CD4-positive, alpha-beta T cell treated with Interleukin-6 at 100 ng/mL for 8 hours (primary cell): ENCODE measurements around the gene TXN2.
"Not testable (repeated sequence)": the region's sequence is repeated elsewhere in the genome, so short reads cannot be mapped to it uniquely, and the experiment has no call there.

Experiments
- DNase-seq: peaks from one replicate; pipeline ENCODE4 v3.0.0-alpha.2; 2020; ENCODE audit warnings: mixed read lengths, low spot score

Gene TXN2

DNA sequence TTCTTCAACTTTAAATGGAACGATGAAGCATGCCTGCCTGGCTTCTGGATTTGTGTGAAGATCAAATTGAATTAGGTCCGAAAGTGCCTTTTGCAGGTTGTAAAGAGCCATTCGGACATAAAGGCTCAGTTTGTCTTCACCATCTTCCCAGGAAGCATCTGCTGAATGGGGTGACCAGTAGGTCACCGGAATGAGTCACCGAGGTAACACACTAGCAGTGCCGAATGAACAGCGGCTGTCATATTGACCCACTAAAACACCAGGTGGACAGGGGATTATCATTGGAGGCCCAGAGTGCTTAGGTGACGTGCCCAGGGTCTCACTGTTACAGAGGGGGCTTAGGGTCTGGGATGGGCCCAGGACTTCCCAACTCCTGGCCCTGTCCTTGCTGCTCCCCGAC, 50.6 kb downstream of the TXN2 start:
- DNase-seq, result no peak

- not testable (repeated sequence) for DNase-seq
These were observed 53.5 kb downstream of the TXN2 start for GRCh38 chr22:36427952-36428351.

- DNase-seq, result no peak
These were observed 55.4 kb downstream of the TXN2 start for GRCh38 chr22:36425977-36426523.

DNA sequence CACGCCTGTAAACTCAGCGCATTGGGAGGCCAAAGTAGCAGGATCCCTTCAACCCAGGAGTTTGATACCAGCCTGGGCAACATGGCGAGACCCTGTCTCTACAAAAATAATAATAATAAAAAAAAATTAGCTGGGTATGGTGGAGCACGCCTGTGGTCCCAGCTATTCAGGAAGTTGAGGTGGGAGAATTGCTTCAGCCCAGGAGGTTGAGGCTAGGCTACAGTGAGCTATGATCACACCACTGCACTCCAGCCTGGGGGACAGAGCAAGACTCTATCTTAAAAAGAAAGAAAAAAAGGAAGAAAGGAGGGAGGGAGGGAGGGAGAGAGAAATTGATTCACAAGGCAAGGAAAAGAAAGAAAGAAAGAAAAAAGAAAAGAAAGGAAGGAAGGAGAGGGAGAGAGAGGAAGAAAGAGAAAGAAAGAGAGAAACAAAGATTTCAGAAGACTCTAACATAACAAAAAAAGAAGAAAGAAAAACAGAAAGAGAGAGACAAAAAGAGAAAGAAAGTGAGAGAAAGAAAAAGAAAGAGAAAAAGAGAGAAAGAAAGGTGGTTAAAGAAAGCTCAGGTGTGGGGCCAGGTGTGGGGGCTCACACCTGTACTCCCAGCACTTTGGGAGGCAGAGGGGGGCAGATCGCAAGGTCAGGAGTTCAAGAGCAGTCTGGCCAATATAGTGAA, 56.4 kb downstream of the TXN2 start:
- DNase-seq, result no peak

- DNase-seq, result not testable (repeated sequence)
These were observed 57.0 kb downstream of the TXN2 start for GRCh38 chr22:36424466-36424865.

- no peak for DNase-seq
These were observed 57.7 kb downstream of the TXN2 start for GRCh38 chr22:36423461-36424404.

DNA sequence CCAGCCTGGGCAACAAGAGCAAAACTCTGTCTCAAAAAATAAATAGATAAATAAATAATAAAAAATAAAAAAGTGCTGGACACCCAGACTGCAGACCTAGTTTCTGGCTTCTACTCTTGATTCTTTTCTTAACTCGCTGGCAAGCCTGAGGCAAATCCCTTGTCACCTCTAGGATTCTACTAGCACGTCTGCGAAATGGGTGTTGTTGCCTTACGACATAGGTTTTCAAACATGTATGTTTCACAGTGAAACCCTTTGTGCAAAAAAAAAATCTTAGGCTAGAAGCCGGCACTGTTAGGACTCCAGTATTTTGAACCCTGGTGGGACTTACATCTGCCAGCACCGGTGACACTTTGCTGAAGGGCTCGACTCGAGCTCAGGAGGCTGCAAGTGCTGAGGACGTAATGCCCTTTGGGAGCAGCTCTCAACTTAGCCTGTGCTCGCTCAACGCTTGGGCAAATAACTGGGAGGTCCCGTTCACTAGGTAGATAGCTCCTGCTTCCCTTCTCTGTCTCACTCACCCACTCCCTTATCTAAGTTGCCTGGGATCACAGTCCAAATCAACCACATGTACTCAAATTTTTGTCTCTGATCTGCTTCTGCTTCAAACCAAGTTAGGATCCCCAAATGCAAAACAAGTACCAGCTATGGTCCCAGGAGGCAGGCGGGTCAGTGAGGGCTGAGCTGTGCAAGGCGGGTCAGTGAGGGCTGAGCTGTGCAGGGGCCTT, 59.0 kb downstream of the TXN2 start:
- no peak for DNase-seq

DNA sequence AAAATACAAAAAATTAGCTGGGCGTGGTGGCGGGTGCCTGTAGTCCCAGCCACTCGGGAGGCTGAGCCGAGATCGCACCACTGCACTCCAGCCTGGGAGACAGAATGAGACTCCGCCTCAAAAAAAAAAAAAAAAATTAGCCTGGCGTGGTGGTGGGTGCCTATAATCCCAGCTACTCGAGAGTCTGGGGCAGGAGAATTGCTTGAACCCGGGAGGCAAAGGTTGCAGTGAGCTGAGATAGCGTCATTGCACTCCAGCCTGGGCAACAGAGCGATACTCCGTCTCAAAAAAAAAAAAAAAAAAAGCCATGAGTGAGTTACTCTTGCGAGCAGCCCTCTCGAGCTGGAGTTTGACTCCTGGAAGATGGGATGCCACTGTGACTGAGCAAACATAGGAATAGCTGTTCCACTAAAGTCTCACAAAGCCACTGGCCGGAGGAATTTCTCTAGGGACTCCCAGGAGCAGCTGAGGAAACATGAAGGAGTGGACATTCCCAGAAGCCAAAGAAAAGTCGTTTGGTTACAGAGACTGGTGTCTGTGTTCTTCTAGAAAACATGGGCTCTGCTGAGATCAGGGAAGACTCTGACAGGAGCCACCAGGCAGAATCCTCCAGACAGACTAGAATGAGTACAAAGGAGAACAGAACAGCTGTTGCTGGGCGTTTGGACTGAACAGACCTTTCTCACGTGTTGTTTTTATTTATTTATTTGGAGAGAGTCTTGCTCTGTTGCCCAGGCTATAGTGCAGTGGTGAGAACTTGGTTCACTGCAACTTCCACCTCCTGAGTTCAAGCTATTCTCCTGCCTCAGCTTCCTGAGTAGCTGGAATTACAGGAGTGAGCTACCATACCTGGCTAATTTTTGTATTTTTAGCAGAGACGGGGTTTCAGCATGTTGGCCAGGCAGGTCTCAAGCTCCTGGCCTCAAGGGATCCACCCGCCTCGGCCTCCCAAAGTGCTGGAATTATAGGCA, 61.2 kb downstream of the TXN2 start:
- DNase-seq, result no peak

- DNase-seq, result no peak
These were observed 62.1 kb downstream of the TXN2 start for GRCh38 chr22:36419177-36419911.

DNA sequence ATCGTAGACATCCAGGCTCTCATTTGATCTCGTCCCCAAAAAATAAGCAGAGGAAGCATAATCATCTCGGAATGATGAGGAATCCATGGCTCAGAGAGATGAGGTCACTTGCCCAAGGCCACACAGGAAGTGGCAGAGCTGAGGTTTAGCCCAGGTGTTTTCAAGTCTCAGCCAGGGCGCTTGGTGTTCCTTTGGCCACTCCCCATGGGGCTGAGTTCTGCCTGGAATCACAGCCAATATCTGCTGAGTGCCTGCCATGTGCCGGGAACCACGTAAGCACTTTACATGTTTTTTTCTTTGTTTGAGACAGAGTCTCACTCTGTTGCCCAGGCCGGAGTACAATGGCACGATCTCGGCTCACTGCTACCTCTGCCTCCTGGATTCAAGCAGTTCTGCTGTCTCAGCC, 64.2 kb downstream of the TXN2 start:
- DNase-seq, result no peak
